CD4-positive, alpha-beta T cell treated with Interleukin-15 for 4 hours (primary cell): ENCODE data around the gene IMPACT.

Experiments used
- DNase-seq: peaks from one replicate; pipeline ENCODE4 v3.0.0-alpha.2; 2020; ENCODE audit warnings: low spot score

The IMPACT gene

GRCh38 chr18:24426398-24427294 is at the start of gene IMPACT:
Gene IMPACT, plus strand, starts transcription at chr18:24426670. Its CDS starts 87 bp downstream, at chr18:24426757.
- peak; percentile 76 for DNase-seq

DNA sequence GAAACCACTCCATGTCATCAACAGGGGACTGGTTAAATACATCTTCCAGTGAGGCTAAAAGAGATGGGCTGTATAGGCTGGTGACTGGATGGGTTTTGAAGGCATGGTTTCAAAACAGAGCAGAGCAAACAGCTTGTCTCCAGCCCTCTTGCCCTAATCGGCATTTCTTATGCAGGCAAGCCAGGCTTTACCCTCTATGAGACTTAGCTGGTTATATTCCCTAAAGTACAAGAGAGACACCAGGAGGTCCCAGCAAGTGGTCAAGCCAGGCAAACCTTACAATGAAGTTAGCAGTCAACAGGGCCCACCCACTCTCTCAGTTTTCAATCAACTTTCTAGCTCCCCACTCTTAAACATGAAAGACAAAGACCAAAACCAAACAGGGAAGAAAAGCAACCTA is 47.9 kb upstream of the IMPACT start:
- DNase-seq, result no peak

DNA sequence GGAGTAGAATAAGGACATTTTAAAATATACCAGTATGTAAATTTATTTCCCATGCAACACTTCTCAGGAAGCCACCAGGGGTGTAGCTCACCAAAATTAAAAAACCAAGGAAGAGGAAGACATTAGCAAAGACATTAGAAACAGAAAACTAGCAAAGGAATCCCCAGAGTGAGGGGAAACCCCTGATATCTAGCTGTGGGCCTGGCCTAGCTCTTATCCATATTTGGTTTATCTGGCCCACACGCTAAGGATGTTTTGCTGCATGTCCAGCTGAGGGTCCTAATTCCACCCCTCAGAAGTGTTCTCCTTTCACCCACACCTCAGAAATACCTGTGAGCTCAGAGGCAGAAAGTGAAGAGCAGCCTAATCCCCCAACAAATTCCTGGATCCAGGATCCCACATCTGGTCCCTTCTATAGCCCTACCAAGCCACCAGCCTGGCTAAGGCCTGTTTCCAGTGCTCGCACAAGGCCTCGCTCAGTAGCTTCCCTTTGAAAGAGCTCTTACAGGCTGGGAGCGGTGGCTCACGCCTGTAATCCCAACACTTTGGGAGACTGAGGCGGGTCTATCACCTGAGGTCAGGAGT is 46.2 kb upstream of the IMPACT start:
- DNase-seq, result no peak

DNA sequence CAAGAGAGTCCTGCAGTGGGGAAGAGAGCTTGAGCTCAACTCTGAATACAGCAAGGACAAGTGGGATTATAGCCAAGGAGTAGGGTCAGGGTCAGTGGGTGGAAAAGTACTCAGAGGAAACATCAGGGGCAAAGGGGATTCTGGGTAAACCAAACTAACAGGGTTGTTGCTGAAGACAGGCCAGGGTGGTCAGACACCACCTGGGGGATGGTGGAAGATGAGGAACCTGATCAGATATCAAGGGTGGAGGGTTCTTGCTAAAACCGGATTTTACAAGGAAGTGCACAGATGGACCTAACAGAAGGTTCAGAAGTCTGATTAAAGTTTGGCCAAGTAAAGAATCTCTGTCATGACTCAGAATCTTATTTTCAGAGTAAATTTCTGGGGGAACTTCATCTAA is 45.3 kb upstream of the IMPACT start:
- no peak for DNase-seq

DNA sequence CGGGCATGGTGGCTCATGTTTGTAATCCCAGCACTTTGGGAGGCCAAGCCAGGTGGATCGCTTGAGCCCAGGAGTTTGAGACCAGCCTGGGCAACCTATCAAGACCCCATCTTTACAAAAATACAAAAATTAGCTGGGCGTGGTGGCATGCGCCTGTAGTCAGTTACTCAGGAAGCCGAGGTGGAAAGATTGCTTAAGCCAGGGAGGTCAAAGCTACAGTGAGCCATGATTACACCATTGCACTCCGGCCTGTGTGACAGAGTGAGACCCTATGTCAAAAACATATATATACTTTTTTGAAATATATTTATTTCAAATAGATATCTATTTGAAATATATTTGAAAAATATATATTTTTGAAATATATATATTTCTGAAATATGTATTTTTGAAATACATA is 39.8 kb upstream of the IMPACT start:
- DNase-seq, result no peak

DNA sequence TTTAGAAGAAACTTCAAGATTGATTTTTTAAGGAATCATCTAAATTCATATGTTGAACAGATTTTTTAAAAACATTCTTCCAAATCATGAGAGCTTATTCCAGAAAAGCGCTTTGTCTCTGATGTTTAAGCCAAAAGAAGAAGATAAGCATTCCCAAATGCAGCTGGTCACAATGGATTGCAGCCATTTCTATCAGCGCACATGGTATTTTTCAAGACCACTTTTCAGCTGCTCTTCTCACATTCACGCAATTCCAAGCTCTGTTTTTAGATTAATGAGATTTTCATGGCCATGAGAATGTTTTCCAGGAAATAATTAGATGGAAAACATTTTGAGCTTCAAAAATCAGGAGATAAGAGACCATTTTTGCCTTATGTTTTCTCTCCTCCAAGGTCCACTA is 37.5 kb upstream of the IMPACT start:
- DNase-seq, result no peak

DNA sequence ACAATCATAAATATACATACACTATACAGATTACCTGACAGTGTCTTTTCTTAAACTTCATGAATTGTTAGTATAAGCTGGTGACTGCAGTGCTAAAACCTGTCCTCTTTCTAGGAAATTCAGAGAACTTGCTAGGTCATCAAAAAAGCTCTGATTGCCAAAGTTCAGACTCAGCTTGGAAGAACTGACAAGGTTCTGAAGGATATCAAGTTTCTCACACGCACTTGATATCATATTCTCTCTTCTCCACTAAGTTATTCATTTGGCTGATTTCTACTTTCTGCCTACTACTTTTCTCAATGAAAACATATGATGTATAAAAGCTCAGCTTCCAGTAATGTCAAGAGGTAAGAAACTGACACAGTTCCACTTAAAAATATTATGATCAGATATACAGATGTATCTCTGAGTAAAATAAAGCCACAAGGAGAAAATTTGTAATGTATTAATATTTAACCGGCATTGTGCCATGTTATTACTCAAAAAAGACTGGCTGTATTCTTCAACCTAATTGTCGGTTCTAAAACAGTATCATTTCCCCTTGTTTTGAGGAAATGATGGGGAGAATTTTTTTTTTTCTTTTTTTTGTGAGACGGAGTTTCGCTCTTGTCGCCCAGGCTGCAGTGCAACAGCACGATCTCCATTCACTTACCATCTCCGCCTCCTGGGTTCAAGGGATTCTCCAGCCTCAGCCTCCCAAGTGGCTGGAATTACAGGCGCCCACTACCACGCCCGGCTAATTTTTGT is 31.2 kb upstream of the IMPACT start:
- no peak for DNase-seq

DNA sequence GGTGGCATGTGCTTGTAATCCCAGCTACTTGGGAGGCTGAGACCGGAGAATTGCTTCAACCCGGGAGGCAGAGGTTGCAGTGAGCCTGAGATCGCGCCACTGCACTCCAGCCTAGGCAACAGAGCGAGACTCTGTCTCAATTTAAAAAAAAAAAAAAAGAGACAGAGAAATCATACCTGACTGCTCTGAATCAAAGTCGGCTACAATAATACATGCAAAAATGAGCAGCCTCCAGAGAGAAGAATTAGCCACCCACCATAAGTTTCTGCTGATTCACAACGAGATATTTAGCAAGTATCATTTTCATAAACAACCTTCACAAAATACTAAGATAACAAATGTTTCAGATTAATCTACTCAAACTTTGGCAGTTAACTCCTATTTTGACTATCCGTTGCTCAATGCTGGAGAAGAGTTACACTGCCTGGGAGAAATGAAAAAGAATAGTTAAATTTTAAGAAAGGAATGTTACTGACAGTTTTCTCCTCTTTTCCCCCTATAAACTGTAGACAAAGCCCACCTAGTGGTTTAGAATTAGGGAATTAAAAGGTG is 30.3 kb upstream of the IMPACT start:
- no peak for DNase-seq

- peak; percentile 7 for DNase-seq
These were observed 29.3 kb upstream of the IMPACT start for GRCh38 chr18:24397131-24397693.

DNA sequence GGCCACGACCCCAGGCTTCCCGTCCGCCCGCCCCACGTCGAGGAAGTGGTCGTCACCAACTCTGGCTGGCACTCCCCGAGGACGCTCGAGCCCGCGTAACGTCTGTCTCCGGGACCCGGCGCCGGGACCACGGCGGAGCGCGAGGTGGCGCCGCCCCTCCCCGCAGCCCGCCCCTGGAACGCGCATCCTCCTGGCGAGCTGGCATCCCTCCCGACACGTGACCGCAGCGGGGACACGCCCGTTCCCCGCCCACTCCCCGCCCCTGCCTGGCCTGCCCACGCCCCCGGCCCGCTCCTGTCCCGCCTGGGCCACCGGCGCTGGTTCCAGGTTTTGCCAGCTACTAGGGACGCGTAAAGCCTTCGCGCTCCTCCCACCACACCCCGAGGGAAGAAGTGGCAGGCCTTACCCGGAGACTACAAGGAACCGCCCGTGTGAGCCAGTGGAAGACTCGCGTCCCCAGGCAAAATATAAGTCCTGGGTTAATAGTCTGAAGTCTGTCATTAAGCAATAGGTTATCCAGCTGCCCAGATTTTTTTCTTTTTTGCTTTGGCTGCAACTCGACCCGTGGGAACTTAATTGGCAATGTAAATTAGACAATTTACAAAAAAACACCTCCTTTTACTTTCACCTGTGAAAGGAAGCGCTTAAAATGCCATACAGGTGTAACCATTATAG is 28.6 kb upstream of the IMPACT start, which contains the start of gene OSBPL1A:
Gene OSBPL1A, minus strand, starts transcription at position 131 of the 675 bp plus-strand sequence. CDS start 20,291 bp downstream, outside the sequence.
- peak; percentile 76 for DNase-seq

DNA sequence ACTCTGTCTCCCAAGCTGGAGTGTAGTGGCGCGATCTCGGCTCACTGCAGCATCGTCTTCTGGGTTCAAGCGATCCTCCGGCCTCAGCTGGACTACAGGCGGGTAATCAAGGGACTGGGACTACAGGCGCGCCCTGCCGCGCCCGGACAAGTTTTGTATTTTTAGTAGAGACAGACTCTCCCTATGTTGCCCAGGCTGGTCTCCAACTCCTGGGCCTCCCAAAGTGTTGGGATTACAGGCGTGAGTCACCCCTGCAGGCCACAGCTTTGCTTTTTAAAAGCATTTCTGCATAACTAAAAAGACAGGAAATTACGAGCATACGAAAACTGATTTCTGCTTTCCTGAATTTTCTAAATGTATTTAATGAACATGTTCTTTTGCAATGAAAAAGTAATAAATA is 27.9 kb upstream of the IMPACT start:
- DNase-seq, result no peak

DNA sequence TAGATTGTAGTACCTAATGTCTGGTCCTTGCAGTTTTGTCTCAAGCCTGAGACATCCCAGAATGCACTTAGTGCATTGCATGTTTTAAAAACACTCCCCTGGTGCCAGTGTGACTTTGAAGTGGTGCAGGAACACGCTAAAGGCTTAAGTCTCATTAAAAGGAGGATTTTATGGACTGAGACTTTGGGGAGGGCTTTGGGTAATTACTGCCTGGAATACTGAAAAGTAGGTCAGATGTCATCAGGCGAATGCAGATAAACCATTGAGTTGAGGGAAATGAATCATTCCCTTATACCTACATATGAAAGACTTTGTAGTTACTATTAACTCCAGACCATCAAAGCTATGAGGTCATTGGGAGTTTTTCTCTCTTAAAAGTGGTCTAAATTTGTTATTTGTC is 25.9 kb upstream of the IMPACT start:
- no peak for DNase-seq

- no peak for DNase-seq
These were observed 24.2 kb upstream of the IMPACT start for GRCh38 chr18:24402209-24402785.

DNA sequence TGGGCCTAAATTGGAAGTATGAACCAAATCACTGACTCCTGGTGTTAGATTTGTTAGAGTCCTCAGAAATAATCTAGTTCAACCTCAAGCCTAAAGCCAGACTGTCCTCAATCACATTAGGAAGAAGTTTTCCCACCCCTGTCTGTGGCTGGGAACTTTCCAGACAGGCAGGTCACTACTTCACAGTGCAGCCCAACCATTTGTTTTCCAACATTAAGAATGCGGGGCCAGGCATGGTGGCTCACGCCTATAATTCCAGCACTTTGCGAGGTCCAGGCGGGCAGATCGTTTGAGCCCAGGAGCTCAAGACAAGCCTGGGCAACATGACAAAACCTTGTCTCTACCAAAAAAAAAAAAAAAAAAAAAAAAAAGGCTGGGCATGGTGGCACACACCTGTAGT is 23.4 kb upstream of the IMPACT start:
- DNase-seq, result no peak

- no peak for DNase-seq
These were observed 21.9 kb upstream of the IMPACT start for GRCh38 chr18:24404591-24404990.

- DNase-seq, result no peak
These were observed 18.0 kb upstream of the IMPACT start for GRCh38 chr18:24408496-24408895.

- no peak for DNase-seq
These were observed 13.3 kb upstream of the IMPACT start for GRCh38 chr18:24413148-24413547.

DNA sequence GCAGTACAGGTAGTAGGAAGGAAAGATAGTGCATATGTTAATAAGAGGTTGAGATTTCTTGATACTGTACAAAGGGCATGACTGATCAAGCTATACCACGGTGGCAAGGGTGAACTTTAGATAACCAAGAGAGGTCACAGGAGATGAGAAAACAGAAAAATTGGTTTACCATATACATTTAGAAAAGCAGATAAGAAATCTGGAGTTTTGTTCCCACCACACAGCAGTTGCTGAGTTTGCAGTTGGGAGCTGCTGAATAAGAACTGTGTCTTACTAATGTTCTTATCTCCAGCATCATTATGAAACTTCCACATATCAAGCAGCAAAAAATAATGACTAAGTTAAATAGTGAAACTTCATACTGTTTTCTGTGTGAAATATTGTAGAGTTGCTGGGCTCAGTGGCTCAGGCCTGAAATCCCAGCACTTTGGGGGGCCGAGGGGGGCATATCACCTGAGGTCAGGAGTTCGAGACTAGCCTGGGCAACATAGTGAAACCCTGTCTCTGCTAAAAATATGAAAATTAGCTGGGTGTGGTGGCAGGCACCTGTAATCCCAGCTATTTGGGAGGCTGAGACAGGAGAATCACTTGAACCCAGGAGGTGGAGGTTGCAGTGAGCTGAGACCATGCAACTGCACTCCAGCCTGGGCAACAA is 12.0 kb upstream of the IMPACT start:
- no peak for DNase-seq

GRCh38 chr18:24417480-24417879 is 9.0 kb upstream of the IMPACT start:
- no peak for DNase-seq

DNA sequence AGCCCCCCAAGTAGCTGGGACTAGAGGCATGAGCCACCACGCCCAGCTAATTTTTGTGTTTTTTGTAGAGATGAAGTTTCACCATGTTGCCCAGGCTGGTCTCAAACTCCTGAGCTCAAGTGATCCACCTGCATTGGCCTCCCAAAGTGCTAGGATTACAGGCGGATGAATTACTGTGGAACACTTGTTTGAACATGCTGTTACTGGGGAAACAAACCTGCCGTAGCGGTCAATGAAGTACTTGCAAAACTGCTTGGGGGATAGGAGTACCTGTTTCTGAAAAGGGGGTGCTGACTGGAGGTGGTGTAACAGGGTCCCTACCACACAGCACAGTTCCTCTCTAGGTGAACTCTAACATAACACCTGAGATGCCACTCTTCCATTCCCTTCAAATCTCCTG is 5.9 kb upstream of the IMPACT start:
- DNase-seq, result no peak

DNA sequence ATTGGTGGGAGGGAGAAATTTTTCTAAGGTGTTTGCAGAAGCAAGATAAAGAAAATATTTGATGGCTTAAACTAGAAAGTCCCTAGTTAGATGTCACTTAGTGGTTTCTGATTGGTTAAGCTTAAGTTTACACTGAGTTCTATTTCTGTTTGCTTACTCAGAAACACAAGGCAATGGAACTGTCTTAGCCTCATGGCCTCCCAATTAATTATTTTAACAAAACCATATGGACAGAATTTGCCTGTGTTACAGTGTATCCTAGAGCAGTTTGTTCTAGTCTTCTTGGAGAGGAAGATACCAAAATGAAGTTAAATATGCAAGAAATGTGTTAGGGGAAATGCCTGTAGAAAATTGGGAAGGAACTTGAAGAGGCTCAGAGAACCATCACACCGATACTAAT is 4.6 kb upstream of the IMPACT start:
- no peak for DNase-seq
